HepG2 (cell line): Measurements from ENCODE around the gene CARD19. TPM values are rescaled to one million over a fixed set of nuclear protein-coding genes. Genes with fewer than 3 reads are reported as not detected.

ENCODE experiments used
- AHR ChIP-seq: IDR thresholded peaks from 2 replicates; pipeline ENCODE4 v1.6.1; 2018; ENCODE audit warnings: missing genetic modification reagents, missing compliant biosample characterization
- BCLAF1 ChIP-seq: fragments of 450-650 bp; IDR thresholded peaks from 2 replicates; pipeline ENCODE4 v1.6.1; 2017; ENCODE audit warnings: mild to moderate bottlenecking
- HDAC6 ChIP-seq: fragments of 200-600 bp; sonication (generic); IDR thresholded peaks from 2 replicates; pipeline ENCODE4 v1.7.0; 2017; ENCODE audit warnings: mild to moderate bottlenecking, antibody characterized with exemption, low read length, low read depth
- HMG20A ChIP-seq: IDR thresholded peaks from 2 replicates; pipeline ENCODE4 v1.6.1; 2016; ENCODE audit warnings: borderline replicate concordance
- HOXA3 ChIP-seq: sonication (generic); formaldehyde crosslinking; IDR thresholded peaks from 2 replicates; pipeline ENCODE4 v1.5.0; 2020; ENCODE audit warnings: missing genetic modification reagents
- HOXA9 ChIP-seq: sonication (generic); formaldehyde crosslinking; IDR thresholded peaks from 2 replicates; pipeline ENCODE4 v1.8.1; 2022; ENCODE audit warnings: missing genetic modification reagents, mild to moderate bottlenecking, moderate library complexity, borderline replicate concordance
- IRF2 ChIP-seq: IDR thresholded peaks from 2 replicates; pipeline ENCODE4 v1.6.1; 2018; ENCODE audit warnings: missing genetic modification reagents, missing compliant biosample characterization
- KLF11 ChIP-seq: IDR thresholded peaks from 2 replicates; pipeline ENCODE4 v1.6.1; 2016; ENCODE audit warnings: missing compliant biosample characterization
- MTF2 ChIP-seq: sonication (generic); formaldehyde crosslinking; IDR thresholded peaks from 2 replicates; pipeline ENCODE4 v1.5.0; 2020; ENCODE audit warnings: missing genetic modification reagents, borderline replicate concordance
- NR2F2 ChIP-seq: IDR thresholded peaks from 2 replicates; pipeline ENCODE4 v1.6.1; 2012; ENCODE audit warnings: low read depth, inconsistent platforms, borderline replicate concordance
- NR3C1 ChIP-seq: sonication (generic); formaldehyde crosslinking; IDR thresholded peaks from 2 replicates; pipeline ENCODE4 v1.4.0; 2020; ENCODE audit warnings: missing genetic modification reagents
- SAP130 ChIP-seq: IDR thresholded peaks from 2 replicates; pipeline ENCODE4 v1.6.1; 2016; ENCODE audit warnings: low read depth
- SMC3 ChIP-seq: IDR thresholded peaks from 2 replicates; pipeline ENCODE4 v1.6.1; 2011; ENCODE audit warnings: low read length, improper control_type of control experiment
- SOX6 ChIP-seq, 2 experiments: fragments of 450-650 bp in 1 of 2; sonication (generic) in 1 of 2; formaldehyde crosslinking in 1 of 2; IDR thresholded peaks; 2 replicates each; pipeline versions ENCODE4 v1.4.0 to v1.6.1; 2017 to 2020; ENCODE audit warnings: antibody characterized with exemption in 1 of 2, mild to moderate bottlenecking in 1 of 2, missing genetic modification reagents in 1 of 2
- SP5 ChIP-seq: IDR thresholded peaks from 2 replicates; pipeline ENCODE4 v1.6.1; 2016; ENCODE audit warnings: low read depth, borderline replicate concordance
- TAF1 ChIP-seq: sonication (generic); formaldehyde crosslinking; IDR thresholded peaks from 2 replicates; pipeline ENCODE4 v1.4.0; 2020; ENCODE audit warnings: missing genetic modification reagents
- TRIM24 ChIP-seq: sonication (generic); formaldehyde crosslinking; IDR thresholded peaks from 2 replicates; pipeline ENCODE4 v1.8.0; 2022; ENCODE audit warnings: mild to moderate bottlenecking, missing genetic modification reagents
- ZC3H4 ChIP-seq: sonication (generic); formaldehyde crosslinking; IDR thresholded peaks from 2 replicates; pipeline ENCODE4 v1.4.0; 2020; ENCODE audit warnings: missing genetic modification reagents, borderline replicate concordance
- ZFP36 ChIP-seq: fragments of 150-350 bp; IDR thresholded peaks from 2 replicates; pipeline ENCODE4 v1.6.1; 2018; ENCODE audit warnings: borderline replicate concordance, low read length, low read depth; ENCODE audit not compliant: partially characterized antibody
- ZNF235 ChIP-seq: sonication (generic); formaldehyde crosslinking; IDR thresholded peaks from 2 replicates; pipeline ENCODE4 v1.8.1; 2023; ENCODE audit warnings: mild to moderate bottlenecking, missing genetic modification reagents, borderline replicate concordance
- ZNF263 ChIP-seq: sonication (generic); formaldehyde crosslinking; IDR thresholded peaks from 2 replicates; pipeline ENCODE4 v1.4.0; 2020; ENCODE audit warnings: missing genetic modification reagents
- ZNF446 ChIP-seq: sonication (generic); formaldehyde crosslinking; IDR thresholded peaks from 2 replicates; pipeline ENCODE4 v1.5.0; 2020; ENCODE audit warnings: mild to moderate bottlenecking, missing genetic modification reagents
- ZNF484 ChIP-seq: sonication (generic); formaldehyde crosslinking; IDR thresholded peaks from 2 replicates; pipeline ENCODE4 v1.5.1; 2020; ENCODE audit warnings: mild to moderate bottlenecking, low read depth, missing genetic modification reagents, borderline replicate concordance
- ZNF567 ChIP-seq: sonication (generic); formaldehyde crosslinking; IDR thresholded peaks from 2 replicates; pipeline ENCODE4 v1.8.1; 2023; ENCODE audit warnings: mild to moderate bottlenecking, missing genetic modification reagents, borderline replicate concordance
- ZZZ3 ChIP-seq: sonication (generic); formaldehyde crosslinking; IDR thresholded peaks from 2 replicates; pipeline ENCODE4 v1.4.0; 2020; ENCODE audit warnings: missing genetic modification reagents, mild to moderate bottlenecking, borderline replicate concordance
- polyA plus RNA-seq, 8 experiments: library from polyadenylated mRNA; depleted of rRNA in 3 of 8; stranded (reverse) in 7 of 8; unstranded in 1 of 8; fragments of >200 nt; fragmentation: Illumina TruSeq in 4 of 8; extraction: Trizol in 4 of 8; gene quantifications; 2 replicates each; pipeline versions ENCODE4 v1.2.1 to v1.2.3, GENCODE V29; 2011 to 2016; ENCODE audit warnings: low read depth in 4 of 8, missing spikeins in 1 of 8, mixed read lengths in 1 of 8; ENCODE audit not compliant: insufficient read depth in 1 of 8
- total RNA-seq, 5 experiments: library from RNA; depleted of rRNA; stranded (reverse); fragments of >200 nt; fragmentation: Illumina TruSeq; extraction: Trizol; gene quantifications; 2 replicates each; pipeline ENCODE4 v1.2.3, GENCODE V29; 2016; ENCODE audit warnings: low read depth in 1 of 5

CARD19 gene
- total and polyA plus RNA-seq, 2 of the 13 experiments (the other 11 are each of a cell fraction or from before 2014, with no cell fraction given) = 18.4 to 47.2 TPM

DNA sequence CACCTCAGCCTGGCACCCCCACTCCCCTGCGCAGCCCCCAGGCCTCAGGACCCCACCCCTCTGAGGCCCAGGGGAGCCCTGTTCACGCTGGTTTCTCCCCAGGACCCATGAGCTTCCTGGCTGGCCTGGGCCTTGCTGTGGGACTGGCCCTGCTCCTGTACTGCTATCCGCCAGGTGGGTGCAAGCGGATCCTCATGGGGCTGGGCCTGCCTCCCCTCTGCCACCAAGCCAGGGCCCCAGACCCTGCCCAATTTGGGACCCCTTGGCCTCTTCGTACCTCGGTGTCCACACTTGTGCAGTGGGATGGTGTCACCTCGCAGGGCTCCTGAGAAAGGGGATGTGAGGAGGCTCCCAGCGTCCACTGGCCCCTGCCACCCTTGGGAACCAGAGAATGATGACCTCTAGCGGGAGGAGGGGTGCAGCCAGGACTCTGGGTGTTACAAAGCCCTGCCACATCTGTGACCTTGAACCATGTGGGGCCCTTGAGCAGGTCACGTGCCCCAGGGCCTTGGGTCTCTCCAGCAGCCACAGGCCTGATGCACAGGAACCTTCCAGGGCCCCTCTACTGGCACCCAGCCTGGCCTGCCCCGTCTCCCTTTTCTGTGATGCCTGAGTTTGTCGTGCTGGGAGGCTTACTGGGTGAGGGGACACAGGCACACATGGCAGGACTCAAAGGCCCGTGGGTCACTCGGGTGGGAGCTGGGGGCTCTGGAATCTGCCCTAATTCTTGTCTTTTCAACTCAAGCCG, 16.3 kb downstream of the CARD19 start (continued):
- TF ChIP-seq HOXA9 (CRISPR knock-in tag) (no peak), ZFP36 (no peak), ZNF484 (CRISPR knock-in tag) (no peak), KLF11 (CRISPR knock-in tag) (peak; percentile 79; the same call in 1 of the 2 replicates), BCLAF1 (no peak), HDAC6 (no peak), NR3C1 (CRISPR knock-in tag) (no peak), SOX6 (IDR thresholded peaks at IDR 0.05) (no peak), SOX6 (CRISPR knock-in tag; IDR thresholded peaks at IDR 0.05) (peak; percentile 90), IRF2 (CRISPR knock-in tag) (peak; percentile 84), ZNF567 (CRISPR knock-in tag) (no peak), SMC3 (no peak), TRIM24 (CRISPR knock-in tag) (no peak), HMG20A (CRISPR knock-in tag) (peak; percentile 70; the same call in 1 of the 2 replicates), ZC3H4 (CRISPR knock-in tag) (no peak), TAF1 (peak; percentile 24; the same call in 1 of the 2 replicates), HOXA3 (CRISPR knock-in tag) (peak; percentile 71), ZNF235 (no peak), ZNF263 (CRISPR knock-in tag) (peak; percentile 77), ZZZ3 (CRISPR knock-in tag) (no peak; the same call in 1 of the 2 replicates), SAP130 (CRISPR knock-in tag) (peak; percentile 83), NR2F2 (peak; percentile 66; the same call in 1 of the 2 replicates), SP5 (CRISPR knock-in tag) (peak; percentile 56), AHR (no peak), MTF2 (CRISPR knock-in tag) (no peak), ZNF446 (no peak)
